NCI-H1930 (cell line): Measurements from ENCODE around the gene ASIC1.
"Not testable (repeated sequence)": the region's sequence is repeated elsewhere in the genome, so short reads cannot be mapped to it uniquely, and the experiment has no call there.

ENCODE experiments used
- DNase-seq, 2 experiments: peaks; one replicate each; lab custom pipeline; 2025; lab: John Stamatoyannopoulos, UW

ASIC1 gene

DNA sequence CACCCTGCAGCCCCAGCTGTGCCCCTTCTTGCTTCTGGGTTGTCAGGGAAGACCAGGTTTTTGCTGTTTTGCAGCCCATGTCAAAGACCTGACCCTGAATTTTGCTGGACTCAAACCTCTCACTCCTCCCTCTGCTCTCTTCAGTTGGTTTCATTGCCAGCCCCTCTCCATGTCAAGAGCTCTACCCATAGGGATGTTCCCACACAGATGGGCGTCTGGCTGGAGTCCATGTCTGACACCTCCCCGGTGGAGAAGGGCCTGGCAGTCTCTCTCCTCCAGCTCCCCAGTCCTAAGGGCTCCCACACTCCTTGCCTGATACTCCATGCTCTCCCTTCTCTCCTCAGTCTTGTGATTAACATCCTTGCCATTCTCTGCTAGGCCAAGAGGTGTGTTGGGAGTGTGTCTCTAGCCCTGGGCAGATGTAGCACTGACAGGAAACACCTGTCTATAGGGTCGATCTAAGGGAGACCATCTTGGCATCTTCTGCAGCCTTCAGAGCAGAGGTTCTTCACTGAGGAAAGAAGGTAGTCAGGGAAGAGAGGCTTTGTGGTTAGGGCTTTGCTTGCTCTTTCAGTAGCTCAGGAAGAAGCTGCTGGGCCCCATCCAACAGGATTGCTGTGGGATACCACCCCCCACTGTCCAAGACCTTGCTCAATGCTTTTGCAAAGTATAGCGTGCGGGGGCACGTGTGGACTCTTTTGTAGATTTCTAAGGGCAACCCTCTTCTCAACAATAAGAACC lies 4.7 kb downstream of the ASIC1 start:
- DNase-seq: no peak

GRCh38 chr12:50062728-50063460 lies 5.5 kb downstream of the ASIC1 start:
- DNase-seq: no peak

GRCh38 chr12:50065726-50066310 lies 8.4 kb downstream of the ASIC1 start:
- no peak for DNase-seq

GRCh38 chr12:50066402-50066801 lies 9.0 kb downstream of the ASIC1 start:
- DNase-seq: no peak

- no peak for DNase-seq
Observed at GRCh38 chr12:50069069-50069468, 11.7 kb downstream of the ASIC1 start.

DNA sequence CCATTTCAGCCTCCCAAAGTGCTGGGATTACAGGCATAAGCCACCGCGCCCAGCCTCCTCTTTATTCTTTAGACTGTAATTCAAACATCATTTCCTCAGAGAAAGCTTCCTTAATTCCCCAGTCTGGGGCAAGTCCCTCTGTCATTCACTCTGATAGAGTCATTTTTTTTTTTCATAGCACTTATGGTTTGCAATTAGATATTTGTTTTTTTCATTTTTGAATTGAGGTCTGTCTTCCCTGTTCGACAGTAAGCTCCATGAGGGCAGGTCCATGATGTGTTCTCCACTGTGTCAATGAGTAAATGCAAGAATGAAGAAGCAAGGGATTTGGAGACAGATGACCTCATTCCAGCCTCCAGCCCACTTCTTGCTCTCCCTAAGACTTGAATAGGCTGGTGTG lies 12.1 kb downstream of the ASIC1 start:
- DNase-seq: no peak

DNA sequence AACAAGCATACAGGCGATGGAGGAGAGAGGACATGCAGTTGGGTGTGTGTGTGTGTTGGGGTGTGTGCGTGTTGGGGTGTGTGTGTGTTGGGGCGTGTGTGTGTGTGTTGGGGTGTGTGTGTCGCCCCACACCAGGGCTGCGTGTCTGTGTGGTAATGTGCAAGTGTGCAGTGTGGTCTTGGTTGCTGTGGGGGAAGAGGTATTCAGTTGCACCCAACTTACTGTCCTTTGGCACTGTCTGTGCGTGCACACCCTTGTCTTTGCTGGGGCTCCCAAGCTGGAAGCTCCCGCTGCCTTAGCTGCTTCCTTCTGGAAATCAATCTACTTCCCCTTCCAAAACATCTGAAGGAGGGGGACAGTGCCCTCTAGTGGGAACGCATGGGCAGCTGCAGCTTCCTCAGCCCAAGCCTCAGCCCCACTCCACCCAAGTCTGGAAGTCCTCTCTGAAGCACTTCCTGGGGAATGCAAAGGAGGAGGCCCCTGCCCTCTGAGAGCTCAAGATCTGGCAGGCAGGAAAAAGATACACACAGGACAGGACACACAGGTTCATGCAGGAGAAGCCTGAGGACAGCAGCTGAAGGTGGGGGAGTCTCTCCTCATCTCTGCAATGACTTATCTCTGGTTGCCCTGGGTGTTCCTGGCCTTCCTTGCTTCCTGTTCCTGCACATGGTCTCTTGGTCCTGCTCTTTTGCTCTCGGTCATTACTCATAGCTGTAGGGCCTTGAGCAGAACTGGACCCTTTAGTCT lies 13.1 kb downstream of the ASIC1 start:
- peak; percentile 20 to 46 for DNase-seq

GRCh38 chr12:50072198-50072907 lies 15.0 kb downstream of the ASIC1 start:
- DNase-seq: no peak

GRCh38 chr12:50073206-50073605 lies 15.8 kb downstream of the ASIC1 start:
- DNase-seq: no peak

DNA sequence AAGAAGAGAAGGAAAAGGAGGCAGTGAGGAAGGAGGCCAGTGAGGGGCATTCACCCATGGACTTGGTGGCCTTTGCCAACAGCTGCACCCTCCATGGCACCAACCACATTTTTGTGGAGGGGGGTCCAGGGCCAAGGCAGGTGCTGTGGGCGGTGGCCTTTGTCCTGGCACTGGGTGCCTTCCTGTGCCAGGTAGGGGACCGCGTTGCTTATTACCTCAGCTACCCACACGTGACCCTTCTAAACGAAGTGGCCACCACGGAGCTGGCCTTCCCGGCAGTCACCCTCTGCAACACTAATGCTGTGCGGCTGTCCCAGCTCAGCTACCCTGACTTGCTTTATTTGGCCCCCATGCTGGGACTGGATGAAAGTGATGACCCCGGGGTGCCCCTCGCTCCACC lies 16.3 kb downstream of the ASIC1 start:
- no peak for DNase-seq

GRCh38 chr12:50074936-50075807 lies 17.8 kb downstream of the ASIC1 start:
- peak; percentile 15 to 69 for DNase-seq

GRCh38 chr12:50075808-50076170 lies 18.4 kb downstream of the ASIC1 start:
- DNase-seq: no peak

- DNase-seq: no peak
Observed at GRCh38 chr12:50077099-50077498, 19.7 kb downstream of the ASIC1 start.

DNA sequence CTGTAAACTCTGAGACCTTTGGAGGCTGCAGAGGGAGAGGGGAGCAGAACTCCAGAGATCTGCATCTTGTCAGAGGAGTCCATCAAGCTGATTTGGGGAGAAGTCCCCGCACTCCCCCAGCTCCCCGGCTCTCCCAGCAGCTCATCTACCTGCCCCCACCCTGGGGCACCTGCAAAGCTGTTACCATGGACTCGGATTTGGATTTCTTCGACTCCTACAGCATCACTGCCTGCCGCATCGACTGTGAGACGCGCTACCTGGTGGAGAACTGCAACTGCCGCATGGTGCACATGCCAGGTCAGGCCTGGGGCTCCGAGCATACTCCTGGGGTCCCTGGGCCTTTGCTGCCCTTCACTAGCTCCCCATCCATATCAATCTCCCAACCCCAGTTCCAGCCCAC lies 20.9 kb downstream of the ASIC1 start:
- no peak for DNase-seq

DNA sequence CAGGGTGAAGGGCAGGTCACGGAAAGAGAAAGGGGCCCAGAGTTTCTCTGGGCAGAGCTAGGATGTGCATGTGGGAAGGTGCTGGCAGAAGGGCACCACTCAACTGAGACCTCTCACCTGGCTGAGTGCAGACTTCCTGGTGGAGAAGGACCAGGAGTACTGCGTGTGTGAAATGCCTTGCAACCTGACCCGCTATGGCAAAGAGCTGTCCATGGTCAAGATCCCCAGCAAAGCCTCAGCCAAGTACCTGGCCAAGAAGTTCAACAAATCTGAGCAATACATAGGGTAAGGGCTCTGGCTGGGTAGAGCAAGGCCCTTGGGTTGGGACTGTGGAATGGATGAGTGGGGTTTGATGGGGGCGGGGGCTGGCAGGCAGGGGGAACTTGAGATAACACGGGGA lies 22.4 kb downstream of the ASIC1 start:
- no peak for DNase-seq

DNA sequence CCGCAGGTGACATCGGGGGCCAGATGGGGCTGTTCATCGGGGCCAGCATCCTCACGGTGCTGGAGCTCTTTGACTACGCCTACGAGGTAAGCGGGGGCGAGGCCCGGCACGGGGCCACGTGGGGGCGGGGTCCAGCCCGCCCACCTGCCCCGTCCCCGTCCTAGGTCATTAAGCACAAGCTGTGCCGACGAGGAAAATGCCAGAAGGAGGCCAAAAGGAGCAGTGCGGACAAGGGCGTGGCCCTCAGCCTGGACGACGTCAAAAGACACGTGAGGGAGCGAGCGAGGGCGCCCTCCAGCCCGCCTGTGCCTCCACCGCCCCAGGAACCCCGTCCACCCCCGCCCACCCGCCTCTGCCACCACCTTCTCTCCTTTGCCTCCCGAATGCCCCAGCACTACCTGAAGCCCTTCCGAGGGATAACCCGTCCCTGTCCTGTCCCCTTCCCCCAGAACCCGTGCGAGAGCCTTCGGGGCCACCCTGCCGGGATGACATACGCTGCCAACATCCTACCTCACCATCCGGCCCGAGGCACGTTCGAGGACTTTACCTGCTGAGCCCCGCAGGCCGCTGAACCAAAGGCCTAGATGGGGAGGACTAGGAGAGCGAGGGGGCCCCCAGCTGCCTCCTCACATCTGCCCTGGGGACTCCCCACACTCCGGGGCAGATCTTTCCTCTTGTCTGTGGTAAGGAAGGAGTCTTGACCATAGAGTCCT lies 23.9 kb downstream of the ASIC1 start:
- DNase-seq: no peak

DNA sequence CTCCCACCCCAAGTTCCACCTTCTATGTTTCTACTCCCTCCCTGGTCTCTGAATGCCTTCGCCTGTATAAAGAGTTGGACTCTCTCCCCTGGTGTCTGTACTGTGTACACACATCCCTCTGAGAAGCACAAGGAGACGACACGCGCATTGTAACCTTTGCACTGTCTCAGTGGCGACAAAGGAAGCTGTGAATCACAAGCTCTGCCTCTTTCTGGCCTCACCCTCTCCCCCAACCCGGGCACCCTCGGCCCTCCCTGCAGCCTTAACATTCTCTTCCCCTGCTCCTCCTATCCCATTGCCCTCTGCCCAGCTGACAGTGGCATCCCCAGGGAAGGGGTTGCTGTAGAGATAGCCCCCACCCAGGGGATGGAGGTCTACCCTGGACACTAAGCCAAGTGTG lies 25.2 kb downstream of the ASIC1 start:
- no peak for DNase-seq

- DNase-seq: no peak
Observed at GRCh38 chr12:50083301-50083700, 25.9 kb downstream of the ASIC1 start.

GRCh38 chr12:50084409-50084774 lies 27.0 kb downstream of the ASIC1 start:
- DNase-seq: not testable (repeated sequence)
